HL-60 (cell line): ENCODE data around the gene TMEM129.

Source experiments
- DNase-seq, 2 experiments: peaks; one replicate each; pipeline ENCODE4 v3.0.0-alpha.2; 2010 to 2020; ENCODE audit warnings: low read depth in 1 of 2, low spot score in 1 of 2
- H3K27ac ChIP-seq: fragments of 250-450 bp; sonication (Bioruptor Pico); replicated peaks from 2 replicates; pipeline ENCODE4 v1.5.1; 2020; ENCODE audit warnings: mild to moderate bottlenecking, moderate library complexity
- H3K27me3 ChIP-seq: fragments of 250-450 bp; sonication (Bioruptor Pico); 2 replicates; pipeline ENCODE4 v1.5.1; 2021; ENCODE audit warnings: mild to moderate bottlenecking, moderate library complexity; ENCODE audit not compliant: insufficient read depth, poor library complexity, severe bottlenecking
- H3K4me3 ChIP-seq: replicated peaks from 2 replicates; pipeline ENCODE4 v1.5.1; 2011; ENCODE audit warnings: mild to moderate bottlenecking, control low read depth, low read length; ENCODE audit not compliant: insufficient read depth
- CTCF ChIP-seq: IDR thresholded peaks from one replicate; pipeline ENCODE4 v1.5.1; 2011; ENCODE audit warnings: low read length, control low read depth, inconsistent platforms; ENCODE audit not compliant: insufficient read depth
- GABPA ChIP-seq: IDR thresholded peaks from 2 replicates; pipeline ENCODE4 v1.6.1; 2012; ENCODE audit warnings: low read depth
- POLR2AphosphoS5 ChIP-seq: IDR thresholded peaks from 2 replicates; pipeline ENCODE4 v1.6.1; 2012; ENCODE audit warnings: low read depth
- REST ChIP-seq: IDR thresholded peaks from 2 replicates; pipeline ENCODE4 v1.6.1; 2012; ENCODE audit warnings: low read depth; ENCODE audit not compliant: insufficient replicate concordance
- SPI1 ChIP-seq: IDR thresholded peaks from 2 replicates; pipeline ENCODE4 v1.6.1; 2012; ENCODE audit warnings: low read depth, mild to moderate bottlenecking, borderline replicate concordance

TMEM129 gene

GRCh38 chr4:1756079-1756478 lies 35.0 kb upstream of the TMEM129 start:
- no peak for DNase-seq
- Histone ChIP-seq H3K27ac (no peak overlapping the region), H3K27me3 (no peaks in the 10 kb centered on the region), H3K4me3 (no peak overlapping the region)
- TF ChIP-seq POLR2AphosphoS5 = no peak

- Histone ChIP-seq H3K27ac (no peak overlapping the region), H3K27me3 (no peaks in the 10 kb centered on the region), H3K4me3 (no peak overlapping the region)
- no peak for TF ChIP-seq CTCF
- no peak for TF ChIP-seq GABPA
- TF ChIP-seq REST = no peak
- TF ChIP-seq SPI1 = no peak
- no peak for TF ChIP-seq POLR2AphosphoS5
- DNase-seq = no peak
Measured at GRCh38 chr4:1755297-1755696, 34.2 kb upstream of the TMEM129 start.

GRCh38 chr4:1754336-1754735 lies 33.2 kb upstream of the TMEM129 start:
- Histone ChIP-seq H3K27me3 (no peaks in the 10 kb centered on the region), H3K27ac (no peak overlapping the region), H3K4me3 (no peak overlapping the region)
- TF ChIP-seq POLR2AphosphoS5 = no peak
- TF ChIP-seq SPI1 = no peak
- no peak for TF ChIP-seq GABPA
- no peak for TF ChIP-seq REST
- no peak for TF ChIP-seq CTCF
- no peak for DNase-seq

- Histone ChIP-seq H3K27me3 (no peaks in the 10 kb centered on the region), H3K27ac (peak overlapping the region; percentile 78), H3K4me3 (no peak overlapping the region)
- no peak for DNase-seq
- no peak for TF ChIP-seq SPI1
- no peak for TF ChIP-seq REST
- no peak for TF ChIP-seq CTCF
- TF ChIP-seq GABPA = no peak
- no peak for TF ChIP-seq POLR2AphosphoS5
Measured at GRCh38 chr4:1753697-1754311, 32.7 kb upstream of the TMEM129 start.
